Colonic mucosa (tissue), 4 donors: Measurements from ENCODE around the gene RBMXL3. TPM values are rescaled to one million over a fixed set of nuclear protein-coding genes. Genes with fewer than 3 reads are reported as not detected.

ENCODE experiments used
- DNase-seq: peaks from one replicate; pipeline ENCODE4 v3.0.0-alpha.2; 2020
- H3K27ac ChIP-seq: fragments of 200-600 bp; one replicate; pipeline ENCODE4 v1.8.0; 2021
- H3K27me3 ChIP-seq: fragments of 200-600 bp; one replicate; pipeline ENCODE4 v1.8.0; 2021
- H3K36me3 ChIP-seq: fragments of 200-600 bp; one replicate; pipeline ENCODE4 v1.8.0; 2021
- H3K4me1 ChIP-seq: fragments of 200-600 bp; one replicate; pipeline ENCODE4 v1.8.0; 2021; ENCODE audit warnings: mild to moderate bottlenecking
- H3K4me3 ChIP-seq: fragments of 200-600 bp; one replicate; pipeline ENCODE4 v1.8.0; 2021
- H3K9ac ChIP-seq, 2 donors: one replicate each; pipeline ENCODE4 v1.7.0; 2013; ENCODE audit warnings: control low read depth in 2 of 2, low read depth in 2 of 2, low read length in 2 of 2
- H3K9me3 ChIP-seq: fragments of 200-600 bp; one replicate; pipeline ENCODE4 v1.8.0; 2021
- CTCF ChIP-seq: fragments of 200-600 bp; IDR thresholded peaks from one replicate; pipeline ENCODE4 v1.8.0; 2022; ENCODE audit warnings: antibody characterized with exemption, mild to moderate bottlenecking
- intact Hi-C: fragments of 100-400 bp; cut with DNase I; formaldehyde crosslinking; loops from one replicate; pipeline ENCODE4 v1.14.1; 2022
- total RNA-seq, 2 donors: library from RNA; stranded (reverse); fragmentation: NEBNext Ultra II Directional in 1 of 2; extraction: Animal tissue kit (Norgen Biotek cat#: 25700) in 1 of 2; gene quantifications; one replicate each; pipeline ENCODE4 v1.2.1, GENCODE V29; 2021
- donor health status: healthy.
- donor health status: DM: no; HTN: no; CAD: no.
- donor health status: DM: no; HTN: no; CAD: no.

The RBMXL3 gene
- total RNA-seq, 2 donors from 2014 or later, result not detected

GRCh38 chrX:115236560-115236959 is 47.4 kb downstream of the RBMXL3 start:
- H3K4me1 ChIP-seq, result no peaks in the 10 kb centered on the region
- H3K9me3 ChIP-seq, result no peaks in the 10 kb centered on the region
- no peak overlapping the region for H3K4me3 ChIP-seq
- intact Hi-C loops, result no loop called here
- H3K36me3 ChIP-seq, result no peaks in the 10 kb centered on the region
- DNase-seq, result no peak
- TF ChIP-seq CTCF, result no peak
- H3K9ac ChIP-seq, result no peak overlapping the region
- H3K27me3 ChIP-seq, result peaks cover 11% of the 10 kb centered on the region
- no peak overlapping the region for H3K27ac ChIP-seq

GRCh38 chrX:115237056-115237455 is 47.8 kb downstream of the RBMXL3 start:
- Histone ChIP-seq H3K4me3 (no peak overlapping the region), H3K4me1 (no peaks in the 10 kb centered on the region), H3K27ac (no peak overlapping the region), H3K36me3 (no peaks in the 10 kb centered on the region), H3K9me3 (no peaks in the 10 kb centered on the region), H3K27me3 (peaks cover 11% of the 10 kb centered on the region), H3K9ac (no peak overlapping the region)
- no peak for TF ChIP-seq CTCF
- DNase-seq, result no peak
- intact Hi-C loops, result no loop called here

Other genes starting within 250 kb of the RBMXL3 start
- gene IL13RA2, start 171.8 kb upstream of the RBMXL3 start, total RNA-seq, result under 1 TPM in 1 of 2 donors, not detected in 1; 0.37 TPM
- 1 to 10 TPM in 1 of 2 donors, under 1 TPM in 1; 0.44 to 2.7 TPM for gene LRCH2, start 44.7 kb downstream of the RBMXL3 start, total RNA-seq
- not detected for gene LUZP4, start 100.3 kb downstream of the RBMXL3 start, total RNA-seq